IgD-negative memory B cell (primary cell): Measurements from ENCODE around the gene CLMN. TPM values are rescaled to one million over a fixed set of nuclear protein-coding genes. Genes with fewer than 3 reads are reported as not detected.

Experiments used
- H3K27ac Mint-ChIP-seq, 3 donors: one replicate each; pipeline ENCODE4 v1.8.0; 2020 to 2022; ENCODE audit warnings: mild to moderate bottlenecking in 3 of 3, mixed read lengths in 3 of 3, moderate library complexity in 1 of 3
- H3K27me3 Mint-ChIP-seq: one replicate; pipeline ENCODE4 v1.8.0; 2021; ENCODE audit warnings: mixed read lengths
- H3K36me3 Mint-ChIP-seq: one replicate; pipeline ENCODE4 v1.8.0; 2020; ENCODE audit warnings: mild to moderate bottlenecking, mixed read lengths
- H3K4me1 Mint-ChIP-seq, 3 donors: one replicate each; pipeline ENCODE4 v1.8.0; 2020 to 2022; ENCODE audit warnings: mixed read lengths in 3 of 3, mild to moderate bottlenecking in 1 of 3
- H3K4me3 Mint-ChIP-seq, 4 donors: one replicate each; pipeline ENCODE4 v1.8.0; 2020 to 2022; ENCODE audit warnings: mild to moderate bottlenecking in 4 of 4, mixed read lengths in 4 of 4, moderate library complexity in 3 of 4
- H3K9me3 Mint-ChIP-seq, 3 donors: one replicate each; pipeline ENCODE4 v1.8.0; 2020 to 2021; ENCODE audit warnings: mixed read lengths in 3 of 3, mild to moderate bottlenecking in 1 of 3
- polyA plus RNA-seq: library from polyadenylated mRNA; unstranded; fragments of 300-500 nt; fragmentation: Illumina TruSeq; gene quantifications from one replicate; pipeline ENCODE4 v1.2.3, GENCODE V29; 2021

The CLMN gene
- polyA plus RNA-seq, 1 donor from 2014 or later: 8.2 TPM

DNA sequence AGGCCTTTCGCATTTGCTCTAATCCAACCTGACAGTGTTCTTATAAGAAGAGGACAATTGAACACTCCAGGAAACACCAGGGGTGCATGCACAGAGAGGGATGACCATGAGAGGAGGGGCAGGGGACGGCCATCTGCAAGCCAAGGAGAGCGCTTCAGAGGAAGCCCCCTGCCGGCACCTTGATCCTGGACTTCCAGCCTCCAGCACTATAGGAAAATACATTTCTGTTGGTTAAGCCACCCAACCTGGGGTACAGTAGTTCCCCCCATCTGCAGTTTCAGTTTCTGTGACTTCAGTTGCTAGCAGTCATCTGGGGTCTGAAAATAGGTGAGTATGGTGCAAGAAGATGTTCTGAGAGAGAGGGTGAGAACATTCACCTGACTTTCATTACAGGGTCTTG is 64.7 kb downstream of the CLMN start:
- no peaks in the 10 kb centered on the region for H3K27me3 Mint-ChIP-seq
- no peak overlapping the region for H3K27ac Mint-ChIP-seq
- peaks cover 6% of the 10 kb centered on the region for H3K36me3 Mint-ChIP-seq
- H3K4me1 Mint-ChIP-seq: peaks cover 0 to 13% (median 5%) of the 10 kb centered on the region in 3 donors
- no peak overlapping the region for H3K4me3 Mint-ChIP-seq
- H3K9me3 Mint-ChIP-seq: no peaks in the 10 kb centered on the region

DNA sequence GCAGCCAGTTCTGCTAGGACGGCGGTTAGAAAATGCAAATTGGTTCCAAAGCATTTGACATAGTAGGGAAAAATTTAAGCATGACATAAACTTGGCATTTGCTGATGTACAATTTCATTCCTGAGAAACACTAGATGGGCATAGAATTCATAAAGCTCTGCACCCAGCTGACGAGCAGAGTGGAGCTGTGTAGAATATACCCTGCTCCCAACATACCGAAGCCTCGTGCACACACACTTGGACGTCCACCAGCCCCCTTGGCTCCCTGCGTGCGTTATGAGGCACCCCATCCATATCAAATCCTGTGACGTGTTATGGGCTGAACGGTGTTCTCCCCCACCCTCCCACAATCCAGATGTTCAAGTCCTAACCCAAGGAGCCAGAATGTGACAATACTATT is 65.4 kb downstream of the CLMN start:
- Mint-ChIP-seq H3K4me1 (peaks cover 0 to 14% (median 6%) of the 10 kb centered on the region in 3 donors), H3K9me3 (no peaks in the 10 kb centered on the region), H3K4me3 (no peak overlapping the region), H3K36me3 (peaks cover 6% of the 10 kb centered on the region), H3K27me3 (peaks cover 2% of the 10 kb centered on the region), H3K27ac (no peak overlapping the region)

DNA sequence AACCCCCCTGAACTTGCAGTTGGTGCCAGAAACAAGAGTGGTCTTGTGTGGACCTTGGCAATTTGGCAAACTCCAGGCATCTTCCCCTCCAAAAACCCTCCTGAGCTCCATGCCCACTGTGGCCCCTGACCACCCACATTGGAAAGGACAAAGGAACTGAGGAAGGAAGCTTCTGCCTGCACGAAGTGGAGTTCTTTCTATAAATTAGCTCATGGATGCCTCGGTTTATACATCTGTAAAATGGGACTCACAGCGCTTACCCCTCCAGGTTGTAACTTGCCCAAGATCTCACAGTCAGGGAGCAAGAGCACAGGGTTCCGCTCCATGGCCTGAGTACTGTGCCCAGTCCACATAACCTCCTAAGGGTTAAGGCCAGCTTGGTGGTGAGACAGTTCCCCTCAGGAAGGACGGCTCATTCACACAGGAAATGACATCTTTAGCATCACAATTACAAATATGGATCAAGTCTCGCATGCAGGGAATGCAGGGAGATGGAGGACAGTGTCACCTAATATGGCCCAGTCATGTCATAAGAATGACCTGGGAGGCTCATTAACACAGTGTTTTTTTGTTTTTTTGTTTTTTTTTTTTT is 66.6 kb downstream of the CLMN start:
- H3K27me3 Mint-ChIP-seq: peaks cover 2% of the 10 kb centered on the region
- H3K9me3 Mint-ChIP-seq: no peaks in the 10 kb centered on the region
- no peak overlapping the region for H3K4me3 Mint-ChIP-seq
- peaks cover 6% of the 10 kb centered on the region for H3K36me3 Mint-ChIP-seq
- H3K4me1 Mint-ChIP-seq: peaks cover 0 to 15% (median 6%) of the 10 kb centered on the region in 3 donors
- H3K27ac Mint-ChIP-seq: peak overlapping the region in 1 of 3 donors; percentile 31

DNA sequence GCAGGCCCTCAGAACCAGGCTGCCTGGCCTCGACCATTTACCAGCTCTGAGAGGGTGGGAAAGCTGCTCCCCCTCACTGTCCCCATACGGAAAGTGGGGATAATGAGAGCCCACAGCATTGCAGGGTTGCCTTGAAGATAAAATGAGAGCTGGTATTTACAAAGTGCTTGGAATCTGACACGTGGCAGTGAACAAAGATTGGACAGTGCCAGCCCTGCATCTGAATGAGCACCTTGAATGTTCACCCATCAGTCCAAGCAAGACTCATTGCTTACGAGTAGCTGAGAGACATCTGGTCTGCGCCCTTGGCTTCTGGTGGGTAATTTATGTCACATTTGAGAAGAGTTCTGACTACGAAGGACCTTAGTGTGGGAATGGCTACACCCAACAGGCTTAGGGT is 67.5 kb downstream of the CLMN start:
- H3K27ac Mint-ChIP-seq: no peak overlapping the region
- peaks cover 6% of the 10 kb centered on the region for H3K36me3 Mint-ChIP-seq
- peaks cover 2% of the 10 kb centered on the region for H3K27me3 Mint-ChIP-seq
- H3K9me3 Mint-ChIP-seq: no peaks in the 10 kb centered on the region
- peaks cover 0 to 15% (median 6%) of the 10 kb centered on the region in 3 donors for H3K4me1 Mint-ChIP-seq
- no peak overlapping the region for H3K4me3 Mint-ChIP-seq

DNA sequence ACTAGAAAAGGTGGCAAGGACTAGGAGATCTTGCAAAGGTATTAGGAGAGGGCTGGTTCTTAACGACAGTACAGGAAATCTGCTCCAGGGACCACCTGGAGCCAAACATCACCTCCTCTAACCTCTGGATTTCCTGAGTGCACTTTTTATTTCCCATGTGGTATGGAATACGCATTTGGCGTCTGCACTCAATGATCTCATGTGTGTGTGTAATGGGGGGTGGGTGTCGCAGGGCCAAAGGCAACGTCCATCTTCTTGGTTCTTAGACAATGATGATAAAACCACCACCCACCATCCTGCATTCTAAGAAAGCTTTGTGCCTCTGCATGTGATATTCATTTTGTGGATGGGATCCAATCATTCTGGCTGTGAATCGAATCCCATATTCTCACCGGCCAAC is 68.8 kb downstream of the CLMN start:
- Mint-ChIP-seq H3K27ac (no peak overlapping the region), H3K4me3 (no peak overlapping the region), H3K36me3 (peaks cover 6% of the 10 kb centered on the region)

DNA sequence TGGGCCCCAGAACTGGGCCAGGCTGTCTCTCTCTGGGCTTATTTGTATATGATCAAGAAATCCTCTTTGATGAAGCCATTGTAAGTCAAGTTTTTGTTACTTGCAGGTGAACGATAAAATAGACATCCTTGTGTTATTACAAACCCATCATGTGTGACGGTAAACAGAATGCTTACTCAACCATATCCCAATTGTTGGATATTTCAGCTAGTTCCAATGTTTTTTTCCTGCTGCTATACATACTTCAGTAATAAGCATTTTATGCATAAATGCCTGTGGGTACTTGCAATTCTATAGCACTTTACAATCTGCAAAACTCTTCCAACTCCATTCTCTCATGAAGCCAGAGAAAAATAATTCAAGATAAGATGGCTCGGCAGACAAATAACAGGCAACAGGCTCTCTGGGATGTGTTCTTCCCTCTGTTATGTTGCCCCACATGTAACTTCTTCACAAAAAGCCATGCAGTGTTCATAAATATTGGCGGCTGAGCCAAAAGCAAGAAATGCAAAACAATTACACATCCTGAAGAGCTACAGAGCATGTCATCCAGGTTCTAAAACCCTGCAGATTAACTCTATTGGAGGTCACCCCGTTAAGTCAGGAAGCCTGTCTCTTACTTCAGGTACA is 69.5 kb downstream of the CLMN start:
- H3K4me3 Mint-ChIP-seq: peak overlapping the region in 1 of 4 donors; percentile 52
- no peaks in the 10 kb centered on the region for H3K9me3 Mint-ChIP-seq
- peaks cover 6% of the 10 kb centered on the region for H3K36me3 Mint-ChIP-seq
- peaks cover 2% of the 10 kb centered on the region for H3K27me3 Mint-ChIP-seq
- H3K27ac Mint-ChIP-seq: no peak overlapping the region
- peaks cover 0 to 10% (median 4%) of the 10 kb centered on the region in 3 donors for H3K4me1 Mint-ChIP-seq

More for the DNA sequence above, 68.8 kb downstream of the CLMN start:
- H3K27me3 Mint-ChIP-seq: peaks cover 2% of the 10 kb centered on the region
- no peaks in the 10 kb centered on the region for H3K9me3 Mint-ChIP-seq
- peaks cover 0 to 15% (median 6%) of the 10 kb centered on the region in 3 donors for H3K4me1 Mint-ChIP-seq

DNA sequence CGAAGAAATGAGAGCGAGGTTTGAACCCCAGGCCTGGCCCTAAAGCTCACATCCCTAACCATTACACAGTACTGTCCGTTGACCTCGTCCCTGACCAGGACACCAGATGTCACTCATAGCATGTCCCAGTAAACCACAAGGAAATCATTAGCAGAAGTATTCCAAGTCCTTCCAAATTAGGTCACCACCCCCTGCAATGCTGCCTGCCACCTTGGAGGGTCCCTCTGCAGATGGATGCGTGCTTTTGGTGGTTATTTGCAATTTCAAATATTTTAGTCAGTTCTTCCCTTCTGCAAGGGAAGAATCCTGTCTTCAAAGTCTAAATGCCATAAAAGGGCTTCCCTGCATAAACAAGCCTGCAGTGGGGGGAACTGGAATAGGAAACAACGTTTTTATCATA is 71.3 kb downstream of the CLMN start:
- H3K9me3 Mint-ChIP-seq: no peaks in the 10 kb centered on the region
- peaks cover 7% of the 10 kb centered on the region for H3K36me3 Mint-ChIP-seq
- H3K4me3 Mint-ChIP-seq: no peak overlapping the region
- H3K27me3 Mint-ChIP-seq: peaks cover 2% of the 10 kb centered on the region
- peak overlapping the region in 1 of 3 donors; percentile 66 for H3K27ac Mint-ChIP-seq
- peaks cover 0 to 8% (median 4%) of the 10 kb centered on the region in 3 donors for H3K4me1 Mint-ChIP-seq

DNA sequence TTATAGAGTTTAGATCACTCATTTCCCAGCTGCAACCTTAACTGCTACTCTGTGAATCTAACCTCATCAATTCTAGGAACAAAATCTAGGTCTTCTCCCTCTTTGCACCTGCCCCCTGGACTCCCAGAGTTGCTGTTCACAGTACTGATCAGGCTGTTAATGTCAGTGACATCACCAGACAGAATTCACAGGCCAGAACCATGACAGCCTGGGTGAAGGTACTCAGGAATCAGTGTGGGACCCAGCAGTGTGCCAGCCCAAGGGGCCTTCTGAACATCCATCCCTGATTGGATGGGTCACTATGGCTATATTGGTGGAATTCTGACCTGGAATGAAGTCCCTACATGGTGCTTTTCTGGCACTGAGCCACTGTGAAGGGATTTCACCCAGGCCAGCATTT is 72.8 kb downstream of the CLMN start:
- H3K27ac Mint-ChIP-seq: no peak overlapping the region
- peaks cover 5% of the 10 kb centered on the region for H3K36me3 Mint-ChIP-seq
- H3K4me3 Mint-ChIP-seq: no peak overlapping the region
- peaks cover 2% of the 10 kb centered on the region for H3K27me3 Mint-ChIP-seq
- H3K9me3 Mint-ChIP-seq: no peaks in the 10 kb centered on the region
- peaks cover 0 to 7% (median 4%) of the 10 kb centered on the region in 3 donors for H3K4me1 Mint-ChIP-seq

DNA sequence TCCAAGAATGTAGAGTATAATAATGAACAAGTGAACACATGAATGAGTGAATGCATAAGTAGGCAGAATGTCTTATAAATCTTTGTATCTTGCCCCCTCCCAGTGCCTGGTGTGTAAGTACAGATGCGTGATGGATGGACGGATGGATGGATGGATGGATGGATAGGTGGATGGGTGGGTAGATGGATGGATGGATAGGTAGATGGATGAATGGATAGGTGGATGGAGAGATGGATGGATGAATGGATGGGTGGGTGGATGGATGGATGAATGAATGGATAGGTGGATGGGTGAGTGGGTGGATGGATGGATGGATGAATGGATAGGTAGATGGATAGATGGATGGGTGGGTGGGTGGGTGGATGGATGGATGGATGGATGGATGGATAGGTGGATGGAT is 74.4 kb downstream of the CLMN start:
- Mint-ChIP-seq H3K9me3 (no peaks in the 10 kb centered on the region), H3K4me3 (no peak overlapping the region), H3K36me3 (peaks cover 1% of the 10 kb centered on the region), H3K4me1 (peaks cover 4 to 13% (median 9%) of the 10 kb centered on the region in 3 donors), H3K27me3 (peaks cover 2% of the 10 kb centered on the region), H3K27ac (no peak overlapping the region)

DNA sequence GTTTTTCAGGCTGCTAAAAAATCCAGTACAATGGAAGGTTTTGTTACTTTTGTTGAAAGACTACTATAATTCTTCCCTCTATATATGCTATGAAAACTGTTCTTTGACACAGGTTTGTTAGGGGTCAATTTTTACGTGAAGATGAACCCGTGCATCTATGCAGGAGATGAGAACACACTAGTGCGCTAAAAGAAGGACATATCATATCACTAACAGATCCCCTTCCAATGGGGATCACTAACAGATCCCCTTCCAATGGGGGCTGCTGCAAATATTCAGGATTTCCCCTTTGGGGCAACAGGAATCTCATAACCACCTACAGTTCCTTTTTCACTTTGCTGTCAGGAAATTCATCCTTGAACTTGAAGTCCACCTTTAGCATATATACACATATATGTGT is 75.1 kb downstream of the CLMN start:
- no peaks in the 10 kb centered on the region for H3K9me3 Mint-ChIP-seq
- H3K36me3 Mint-ChIP-seq: peaks cover 1% of the 10 kb centered on the region
- H3K27me3 Mint-ChIP-seq: peaks cover 4% of the 10 kb centered on the region
- no peak overlapping the region for H3K27ac Mint-ChIP-seq
- peaks cover 0 to 14% (median 9%) of the 10 kb centered on the region in 3 donors for H3K4me1 Mint-ChIP-seq
- no peak overlapping the region for H3K4me3 Mint-ChIP-seq

DNA sequence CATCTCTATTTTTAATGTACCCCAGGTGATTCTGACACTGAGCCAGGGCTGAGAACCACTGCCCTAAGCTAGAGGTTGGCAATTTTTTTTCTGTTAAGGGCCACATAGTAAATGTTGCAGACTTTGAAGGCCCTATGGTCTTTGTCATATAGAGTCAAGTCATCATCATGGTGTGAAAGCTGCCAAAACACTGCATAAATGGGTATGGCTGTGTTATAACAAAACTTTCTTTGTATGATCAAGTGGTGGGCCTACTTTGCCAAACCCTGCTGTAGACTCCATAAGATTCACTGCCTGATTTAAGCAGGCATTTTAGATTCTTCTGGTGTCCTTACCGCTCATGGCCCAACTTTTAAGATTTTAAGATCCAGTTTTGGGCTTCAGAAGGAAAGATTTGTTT is 76.8 kb downstream of the CLMN start:
- peaks cover 2% of the 10 kb centered on the region for H3K27me3 Mint-ChIP-seq
- peaks cover 0 to 13% (median 9%) of the 10 kb centered on the region in 3 donors for H3K4me1 Mint-ChIP-seq
- no peak overlapping the region for H3K4me3 Mint-ChIP-seq
- no peak overlapping the region for H3K27ac Mint-ChIP-seq
- peaks cover 1% of the 10 kb centered on the region for H3K36me3 Mint-ChIP-seq
- H3K9me3 Mint-ChIP-seq: no peaks in the 10 kb centered on the region

DNA sequence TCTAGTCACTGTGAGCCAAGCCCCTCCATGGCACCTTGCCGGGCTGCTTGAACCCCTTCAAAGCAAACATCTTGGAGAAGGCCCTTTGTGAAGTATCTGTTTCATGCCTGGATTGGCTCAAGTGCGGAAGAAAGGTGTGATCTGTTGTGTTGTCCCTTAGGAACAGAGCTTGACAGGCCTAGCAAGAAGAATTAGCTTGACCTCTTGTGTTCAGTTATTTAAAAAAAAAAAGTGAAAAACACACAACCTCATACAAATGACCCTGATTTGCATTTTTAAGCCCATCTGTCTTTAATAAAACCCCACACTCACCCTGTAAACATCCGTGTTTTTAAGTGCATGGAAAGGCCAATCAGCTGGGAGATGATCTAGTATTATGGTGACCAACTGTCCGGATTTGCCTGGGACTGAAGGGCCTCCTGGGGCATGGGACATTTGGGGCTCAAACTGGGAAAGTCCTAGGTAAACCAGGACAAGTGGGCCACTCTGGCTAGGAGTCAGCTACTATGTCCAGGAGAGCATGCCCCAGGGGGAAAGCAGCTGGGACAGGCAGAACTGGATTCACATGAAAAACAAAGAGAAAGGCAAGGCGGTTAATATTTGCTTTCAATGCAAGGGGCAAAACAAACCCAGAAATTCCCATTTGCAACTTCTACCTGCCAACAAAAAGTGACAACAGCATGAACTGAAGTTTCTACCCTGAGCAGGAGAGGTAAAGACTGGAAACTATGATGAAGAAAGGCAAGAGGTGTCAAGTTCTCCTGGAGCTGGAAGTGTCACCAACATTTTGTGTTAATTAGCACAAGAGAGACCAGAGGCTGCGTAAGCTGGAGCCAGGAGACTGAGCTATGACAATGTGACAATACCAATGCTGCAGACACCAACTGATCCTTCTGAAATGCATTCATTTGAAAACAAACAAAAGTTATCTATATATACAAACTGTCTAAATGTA is 78.6 kb downstream of the CLMN start:
- H3K27ac Mint-ChIP-seq: no peak overlapping the region

DNA sequence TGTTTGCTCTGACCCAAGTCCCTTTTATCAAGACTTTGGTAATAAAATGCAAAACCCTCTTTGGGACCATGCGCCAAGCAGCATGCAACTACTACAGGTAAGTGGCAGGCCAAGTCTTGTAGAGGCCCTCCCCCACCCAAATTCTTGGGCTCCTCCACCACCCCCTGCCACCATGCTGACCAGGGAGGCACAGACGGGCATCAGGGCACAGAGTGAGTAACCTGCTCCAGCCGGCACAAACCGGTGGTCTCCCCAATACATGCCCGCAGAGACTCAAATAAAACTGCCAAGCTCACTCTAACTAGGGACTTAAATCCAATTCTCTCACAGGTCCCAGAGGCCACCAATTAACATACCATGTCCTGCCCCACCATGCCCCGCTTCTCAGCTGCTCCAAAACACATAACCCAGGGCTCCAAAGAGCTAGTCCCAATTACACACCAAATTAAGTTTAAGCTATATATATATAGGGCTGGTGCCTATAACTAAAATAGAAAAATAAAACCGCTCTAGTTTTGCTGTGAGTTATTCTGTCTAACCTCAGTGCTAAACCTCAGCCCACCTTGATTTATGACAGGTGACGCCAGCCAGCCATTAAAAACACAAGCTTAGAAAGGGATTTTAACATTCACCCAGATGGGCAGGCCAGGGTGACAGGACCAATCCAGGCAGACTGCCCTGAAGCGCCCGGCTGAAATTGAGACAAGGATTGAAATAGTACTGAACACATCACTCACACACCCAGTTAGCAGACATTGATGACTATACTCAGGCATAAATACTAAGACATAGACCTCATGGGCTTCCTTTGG is 81.0 kb downstream of the CLMN start:
- Mint-ChIP-seq H3K4me3 (peak overlapping the region in 1 of 4 donors; percentile 13), H3K4me1 (peaks cover 6 to 25% (median 20%) of the 10 kb centered on the region in 3 donors), H3K27ac (peak overlapping the region in 1 of 3 donors; percentile 65), H3K36me3 (peaks cover 5% of the 10 kb centered on the region), H3K27me3 (peaks cover 2% of the 10 kb centered on the region), H3K9me3 (no peaks in the 10 kb centered on the region)

More for the DNA sequence above, 78.6 kb downstream of the CLMN start:
- H3K27me3 Mint-ChIP-seq: peaks cover 2% of the 10 kb centered on the region
- H3K36me3 Mint-ChIP-seq: peaks cover 1% of the 10 kb centered on the region
- no peaks in the 10 kb centered on the region for H3K9me3 Mint-ChIP-seq
- H3K4me3 Mint-ChIP-seq: peak overlapping the region in 1 of 4 donors; percentile 65
- H3K4me1 Mint-ChIP-seq: peaks cover 2 to 13% (median 9%) of the 10 kb centered on the region in 3 donors

DNA sequence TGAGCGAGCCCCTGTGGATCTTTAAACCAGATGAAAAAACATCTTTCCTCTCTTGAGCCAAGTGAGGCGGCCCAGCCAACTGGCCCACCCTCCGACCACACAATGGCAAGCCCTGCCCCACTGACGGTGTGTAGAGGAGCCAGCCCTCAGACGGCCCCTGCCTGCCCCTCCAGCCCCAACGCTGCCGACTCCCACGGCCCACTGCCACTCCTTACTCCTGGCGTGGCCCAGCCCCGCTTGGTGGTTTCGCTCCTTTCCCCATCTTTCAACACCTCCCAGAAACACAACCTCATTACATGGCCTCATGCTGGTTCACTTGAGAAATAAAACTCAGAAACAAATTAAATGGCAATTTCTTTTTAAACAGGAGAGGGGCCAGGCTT is 81.8 kb downstream of the CLMN start:
- Mint-ChIP-seq H3K27ac (no peak overlapping the region), H3K4me1 (peaks cover 9 to 30% (median 24%) of the 10 kb centered on the region in 3 donors), H3K36me3 (peaks cover 5% of the 10 kb centered on the region), H3K27me3 (peaks cover 2% of the 10 kb centered on the region), H3K9me3 (no peaks in the 10 kb centered on the region), H3K4me3 (peak overlapping the region in 1 of 4 donors; percentile 23)
